A549 treated with Hydrocortisone at 1 μM for 4 hours (cell line): ENCODE data around the gene SLC25A52. TPM values are rescaled to one million over a fixed set of nuclear protein-coding genes. Genes with fewer than 3 reads are reported as not detected.

Experiments used
- total RNA-seq: library from RNA; stranded (reverse); fragments of 200-300 nt; extraction: Qiagen RNA extraction; gene quantifications from 5 replicates; pipeline ENCODE4 v1.2.3, GENCODE V29; 2022

Gene SLC25A52
- not detected in 5 replicates for total RNA-seq

GRCh38 chr18:31760695-31761094 lies at the start of gene SLC25A52:
Gene SLC25A52 (minus strand): TSS chr18:31760880. CDS start chr18:31760661, 219 bp downstream.

Other genes starting within 250 kb of the SLC25A52 start
- 0.25 to 0.43 TPM (median 0.30 TPM) in 4 of 5 replicates, not detected in the other for gene TTR, start 169.0 kb downstream of the SLC25A52 start, total RNA-seq
- gene B4GALT6, start 76.3 kb downstream of the SLC25A52 start, total RNA-seq = 4.2 to 7.5 TPM (median 5.4 TPM) in 5 replicates
- 11.9 to 16.1 TPM (median 12.8 TPM) in 5 replicates for gene TRAPPC8, start 182.2 kb upstream of the SLC25A52 start, total RNA-seq